IMR-90 (cell line): Measurements from ENCODE around the gene TMEM52B.

Experiments used
- CHD1 ChIP-seq: IDR thresholded peaks from 2 replicates; pipeline ENCODE4 v1.6.1; 2012; ENCODE audit warnings: low read depth, low read length, improper control_type of control experiment
- CTCF ChIP-seq: conservative IDR thresholded peaks from 2 replicates; pipeline ENCODE4 v1.5.1; 2012; ENCODE audit warnings: mild to moderate bottlenecking, low read depth, low read length, improper control_type of control experiment
- MAZ ChIP-seq: IDR thresholded peaks from 2 replicates; pipeline ENCODE4 v1.6.1; 2012; ENCODE audit warnings: low read depth, mild to moderate bottlenecking, low read length, improper control_type of control experiment, moderate library complexity, borderline replicate concordance
- MXI1 ChIP-seq: IDR thresholded peaks from 2 replicates; pipeline ENCODE4 v1.6.1; 2012; ENCODE audit warnings: low read depth, mild to moderate bottlenecking, low read length, moderate library complexity, borderline replicate concordance
- POLR2A ChIP-seq: IDR thresholded peaks from 2 replicates; pipeline ENCODE4 v1.6.1; 2012; ENCODE audit warnings: mild to moderate bottlenecking, low read depth, low read length
- RAD21 ChIP-seq: IDR thresholded peaks from 2 replicates; pipeline ENCODE4 v1.6.1; 2012; ENCODE audit warnings: low read length, improper control_type of control experiment
- RFX5 ChIP-seq: IDR thresholded peaks from 2 replicates; pipeline ENCODE4 v1.8.0; 2012; ENCODE audit warnings: low read depth, mild to moderate bottlenecking, low read length, moderate library complexity

GRCh38 chr12:10223208-10223607 lies 44.4 kb downstream of the TMEM52B start:
- TF ChIP-seq POLR2A (no peak), CTCF (no peak), RFX5 (no peak), MXI1 (no peak), MAZ (no peak), CHD1 (no peak), RAD21 (no peak)
